Upper lobe of right lung (tissue), 1 donor: Measurements from ENCODE around the gene DOCK10. TPM values are rescaled to one million over a fixed set of nuclear protein-coding genes. Genes with fewer than 3 reads are reported as not detected.

Source experiments
- ATAC-seq: fragments of 200-7000 bp; cut with Tn5 transposase; one replicate; pipeline ENCODE4 v1.9.1; 2020; ENCODE audit warnings: mild to moderate bottlenecking, moderate library complexity
- DNase-seq: peaks from one replicate; pipeline ENCODE4 v3.0.0-alpha.2; 2020
- H3K27ac ChIP-seq: fragments of 200-600 bp; one replicate; pipeline ENCODE4 v1.8.0; 2022
- H3K27me3 ChIP-seq: fragments of 200-600 bp; one replicate; pipeline ENCODE4 v1.8.0; 2022; ENCODE audit warnings: mild to moderate bottlenecking
- H3K36me3 ChIP-seq: fragments of 200-600 bp; one replicate; pipeline ENCODE4 v1.8.0; 2022
- H3K4me1 ChIP-seq: fragments of 200-600 bp; one replicate; pipeline ENCODE4 v1.8.0; 2022
- H3K4me3 ChIP-seq: fragments of 200-600 bp; one replicate; pipeline ENCODE4 v1.8.0; 2022; ENCODE audit warnings: mild to moderate bottlenecking
- H3K9me3 ChIP-seq: fragments of 200-600 bp; one replicate; pipeline ENCODE4 v1.8.0; 2022
- intact Hi-C: fragments of 100-400 bp; cut with DNase I; formaldehyde crosslinking; loops from one replicate; pipeline ENCODE4 v1.11.0; 2022
- total RNA-seq: library from RNA; stranded (reverse); fragmentation: NEBNext Ultra II Directional; extraction: Animal tissue kit (Norgen Biotek cat#: 25700); gene quantifications from one replicate; pipeline ENCODE4 v1.2.1, GENCODE V29; 2021
- TF ChIP-seq, protein P1 (sequence below): fragments of 200-600 bp; IDR thresholded peaks from one replicate; pipeline ENCODE4 v1.8.0; 2022; ENCODE audit warnings: antibody characterized with exemption
- donor health status: DM: no; HTN: yes; CAD: no; lungs with severe emphysema.

Gene DOCK10
- total RNA-seq, 1 donor from 2014 or later: 35.8 TPM

DNA sequence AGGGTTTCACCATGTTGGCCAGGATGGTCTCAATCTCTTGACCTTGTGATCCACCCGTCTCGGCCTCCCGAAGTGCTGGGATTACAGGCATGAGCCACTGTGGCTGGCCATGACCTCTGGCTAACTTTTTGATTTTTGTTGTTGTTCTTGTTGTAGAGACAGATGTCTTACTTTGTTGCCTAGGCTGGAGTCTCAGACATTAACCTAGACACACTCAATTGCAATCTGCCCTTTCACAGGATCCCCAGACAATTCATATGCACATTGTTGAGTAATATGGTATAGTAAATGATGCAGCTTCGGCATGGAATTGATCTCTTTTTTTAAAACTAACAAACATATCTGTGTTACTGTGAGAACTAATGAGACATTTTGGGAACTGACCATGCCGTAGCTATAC is 195.6 kb downstream of the DOCK10 start:
- TF ChIP-seq, protein P1, sequence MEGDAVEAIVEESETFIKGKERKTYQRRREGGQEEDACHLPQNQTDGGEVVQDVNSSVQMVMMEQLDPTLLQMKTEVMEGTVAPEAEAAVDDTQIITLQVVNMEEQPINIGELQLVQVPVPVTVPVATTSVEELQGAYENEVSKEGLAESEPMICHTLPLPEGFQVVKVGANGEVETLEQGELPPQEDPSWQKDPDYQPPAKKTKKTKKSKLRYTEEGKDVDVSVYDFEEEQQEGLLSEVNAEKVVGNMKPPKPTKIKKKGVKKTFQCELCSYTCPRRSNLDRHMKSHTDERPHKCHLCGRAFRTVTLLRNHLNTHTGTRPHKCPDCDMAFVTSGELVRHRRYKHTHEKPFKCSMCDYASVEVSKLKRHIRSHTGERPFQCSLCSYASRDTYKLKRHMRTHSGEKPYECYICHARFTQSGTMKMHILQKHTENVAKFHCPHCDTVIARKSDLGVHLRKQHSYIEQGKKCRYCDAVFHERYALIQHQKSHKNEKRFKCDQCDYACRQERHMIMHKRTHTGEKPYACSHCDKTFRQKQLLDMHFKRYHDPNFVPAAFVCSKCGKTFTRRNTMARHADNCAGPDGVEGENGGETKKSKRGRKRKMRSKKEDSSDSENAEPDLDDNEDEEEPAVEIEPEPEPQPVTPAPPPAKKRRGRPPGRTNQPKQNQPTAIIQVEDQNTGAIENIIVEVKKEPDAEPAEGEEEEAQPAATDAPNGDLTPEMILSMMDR: no peak
- ATAC-seq (no peak), DNase-seq (no peak)
- no peaks in the 10 kb centered on the region for H3K9me3 ChIP-seq
- H3K27ac ChIP-seq: no peak overlapping the region
- no peaks in the 10 kb centered on the region for H3K27me3 ChIP-seq
- H3K36me3 ChIP-seq: peaks cover 10% of the 10 kb centered on the region
- intact Hi-C loops: no loop called here
- no peaks in the 10 kb centered on the region for H3K4me1 ChIP-seq
- H3K4me3 ChIP-seq: no peak overlapping the region

DNA sequence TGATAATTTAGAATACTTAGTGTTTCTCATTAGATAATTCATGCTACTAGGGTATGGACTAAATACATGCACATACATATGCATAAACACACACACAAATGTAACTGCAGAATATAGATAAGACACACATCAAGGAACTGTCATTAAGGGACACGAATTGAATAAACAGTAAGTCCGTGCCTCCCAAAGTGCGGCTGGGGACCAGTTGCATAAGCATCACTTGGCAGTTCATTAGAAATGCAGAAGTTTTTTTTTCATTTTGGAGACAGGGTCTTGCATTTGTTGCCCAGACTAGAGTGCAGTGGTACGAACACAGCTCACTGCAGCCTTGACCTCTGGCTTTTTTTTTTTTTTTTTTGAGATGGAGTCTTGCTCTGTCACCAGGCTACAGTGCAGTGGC is 196.1 kb downstream of the DOCK10 start:
- Histone ChIP-seq H3K4me1 (no peaks in the 10 kb centered on the region), H3K9me3 (no peaks in the 10 kb centered on the region), H3K27me3 (no peaks in the 10 kb centered on the region), H3K4me3 (no peak overlapping the region), H3K27ac (no peak overlapping the region), H3K36me3 (peaks cover 10% of the 10 kb centered on the region)
- DNase-seq (no peak), ATAC-seq (no peak)
- intact Hi-C loops: no loop called here
- TF ChIP-seq, protein P1: no peak

DNA sequence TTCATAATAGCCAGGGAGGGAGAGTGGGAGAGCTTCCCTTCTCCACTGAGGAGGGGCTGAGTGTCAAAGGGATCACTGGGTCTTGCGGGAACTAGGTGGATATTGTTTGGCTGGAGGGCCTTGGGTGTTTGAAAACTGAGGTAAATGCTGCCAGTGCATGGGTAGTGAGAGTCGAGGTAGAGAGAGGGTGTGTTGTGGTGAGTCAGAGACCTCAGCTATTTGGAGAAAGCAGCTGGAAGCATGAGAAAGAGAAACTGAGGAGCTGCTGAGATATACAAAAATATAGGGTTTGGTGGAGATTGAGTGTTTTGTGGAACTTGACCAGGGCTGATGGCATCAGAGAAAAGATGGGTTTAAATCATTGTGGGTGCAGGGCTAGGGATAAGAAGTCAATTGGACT is 199.1 kb downstream of the DOCK10 start:
- TF ChIP-seq, protein P1: no peak
- DNase-seq (no peak), ATAC-seq (no peak)
- H3K4me1 ChIP-seq: no peaks in the 10 kb centered on the region
- H3K9me3 ChIP-seq: no peaks in the 10 kb centered on the region
- intact Hi-C loops: no loop called here
- H3K4me3 ChIP-seq: no peak overlapping the region
- H3K27me3 ChIP-seq: no peaks in the 10 kb centered on the region
- peaks cover 21% of the 10 kb centered on the region for H3K36me3 ChIP-seq
- H3K27ac ChIP-seq: no peak overlapping the region

GRCh38 chr2:224841910-224842309 is 200.4 kb downstream of the DOCK10 start:
- intact Hi-C loops: no loop called here
- DNase-seq: no peak
- Histone ChIP-seq H3K27me3 (no peaks in the 10 kb centered on the region), H3K4me1 (no peaks in the 10 kb centered on the region), H3K36me3 (peaks cover 21% of the 10 kb centered on the region), H3K9me3 (no peaks in the 10 kb centered on the region), H3K4me3 (no peak overlapping the region), H3K27ac (no peak overlapping the region)
- TF ChIP-seq, protein P1: no peak
- no peak for ATAC-seq

DNA sequence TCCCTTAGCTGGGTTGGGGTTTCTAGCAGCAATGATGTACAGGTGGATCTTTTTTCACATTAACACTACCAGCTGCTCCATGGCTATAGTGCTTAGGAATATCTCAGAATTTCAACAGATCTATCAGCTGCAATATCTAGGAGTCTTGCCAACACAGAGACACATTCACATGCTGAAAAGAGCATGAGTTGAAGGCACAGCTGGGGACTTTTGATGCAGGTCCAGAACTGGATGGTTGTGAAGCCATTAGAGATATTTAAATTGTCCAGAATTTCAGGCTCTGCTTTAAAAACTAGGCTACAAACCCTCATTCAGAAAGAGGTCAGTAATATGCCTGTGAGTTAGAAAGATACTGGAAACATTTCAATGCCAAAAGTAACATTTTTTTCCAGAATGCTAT is 203.9 kb downstream of the DOCK10 start:
- DNase-seq (no peak), ATAC-seq (no peak)
- intact Hi-C loops: no loop called here
- Histone ChIP-seq H3K36me3 (peaks cover 24% of the 10 kb centered on the region), H3K4me1 (no peaks in the 10 kb centered on the region), H3K9me3 (no peaks in the 10 kb centered on the region), H3K27me3 (no peaks in the 10 kb centered on the region), H3K27ac (no peak overlapping the region), H3K4me3 (no peak overlapping the region)
- TF ChIP-seq, protein P1: no peak

DNA sequence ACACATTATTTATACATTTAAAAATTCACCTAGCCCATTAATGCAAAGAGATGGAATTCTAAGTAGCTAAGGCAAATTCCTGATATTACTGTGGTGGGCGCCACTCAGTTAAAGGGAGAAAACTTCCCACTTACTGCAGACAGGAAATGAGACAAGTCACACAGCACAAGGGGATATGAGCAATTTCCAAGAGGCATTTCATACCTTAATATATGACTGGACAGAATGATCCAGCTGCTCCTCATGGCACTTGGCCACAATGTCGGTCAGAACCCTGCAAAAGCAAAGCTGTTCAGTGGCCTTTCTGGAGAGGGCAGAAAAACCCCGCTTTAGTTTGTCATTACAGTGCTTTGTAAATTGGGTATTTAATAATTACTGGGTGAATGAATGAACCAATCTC is 204.7 kb downstream of the DOCK10 start:
- Histone ChIP-seq H3K9me3 (no peaks in the 10 kb centered on the region), H3K4me1 (no peaks in the 10 kb centered on the region), H3K27ac (no peak overlapping the region), H3K4me3 (no peak overlapping the region), H3K27me3 (no peaks in the 10 kb centered on the region), H3K36me3 (peaks cover 30% of the 10 kb centered on the region)
- ATAC-seq (no peak), DNase-seq (no peak)
- intact Hi-C loops: no loop called here
- TF ChIP-seq, protein P1: no peak
